ENCODE data around the gene FGB.

DNA sequence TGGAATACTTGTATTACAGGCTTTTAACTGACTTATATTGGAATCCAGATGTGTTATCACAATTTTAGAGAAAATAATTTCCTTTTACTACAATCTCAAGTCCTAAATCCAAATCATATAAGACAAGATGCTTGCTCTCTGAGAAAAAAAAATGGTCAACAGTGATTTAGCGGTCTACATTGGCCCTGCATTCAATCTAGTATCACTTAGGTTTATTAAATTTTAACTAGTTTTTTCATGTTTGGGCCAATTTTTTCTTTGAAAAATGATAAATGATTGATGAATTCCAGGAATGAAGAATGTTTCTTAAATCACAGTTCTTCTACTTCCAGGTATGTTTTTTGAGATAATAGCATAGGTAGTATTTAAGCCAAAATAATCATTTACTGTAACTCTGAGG, 52.4 kb downstream of the FGB start:
- TF ChIP-seq, protein P1, sequence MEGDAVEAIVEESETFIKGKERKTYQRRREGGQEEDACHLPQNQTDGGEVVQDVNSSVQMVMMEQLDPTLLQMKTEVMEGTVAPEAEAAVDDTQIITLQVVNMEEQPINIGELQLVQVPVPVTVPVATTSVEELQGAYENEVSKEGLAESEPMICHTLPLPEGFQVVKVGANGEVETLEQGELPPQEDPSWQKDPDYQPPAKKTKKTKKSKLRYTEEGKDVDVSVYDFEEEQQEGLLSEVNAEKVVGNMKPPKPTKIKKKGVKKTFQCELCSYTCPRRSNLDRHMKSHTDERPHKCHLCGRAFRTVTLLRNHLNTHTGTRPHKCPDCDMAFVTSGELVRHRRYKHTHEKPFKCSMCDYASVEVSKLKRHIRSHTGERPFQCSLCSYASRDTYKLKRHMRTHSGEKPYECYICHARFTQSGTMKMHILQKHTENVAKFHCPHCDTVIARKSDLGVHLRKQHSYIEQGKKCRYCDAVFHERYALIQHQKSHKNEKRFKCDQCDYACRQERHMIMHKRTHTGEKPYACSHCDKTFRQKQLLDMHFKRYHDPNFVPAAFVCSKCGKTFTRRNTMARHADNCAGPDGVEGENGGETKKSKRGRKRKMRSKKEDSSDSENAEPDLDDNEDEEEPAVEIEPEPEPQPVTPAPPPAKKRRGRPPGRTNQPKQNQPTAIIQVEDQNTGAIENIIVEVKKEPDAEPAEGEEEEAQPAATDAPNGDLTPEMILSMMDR (IDR thresholded peaks at IDR 0.05; ENCODE audit: extremely low read depth in 1 of 2, insufficient read depth in 1 of 2, low read depth in 1 of 2, low read length in 2 of 2): no peak
- TF ChIP-seq POLR2A (IDR thresholded peaks at IDR 0.05; ENCODE audit: low read depth, low read length) (no peak), MYC (IDR thresholded peaks at IDR 0.05; ENCODE audit: low read depth, low read length) (no peak), FOS (IDR thresholded peaks at IDR 0.05; ENCODE audit: borderline replicate concordance, insufficient read depth, low read length) (no peak)

Data from endothelial cell of umbilical vein (primary cell).